Adipose tissue (tissue), 3 donors: ENCODE data around the gene DENND1A. TPM values are rescaled to one million over a fixed set of nuclear protein-coding genes. Genes with fewer than 3 reads are reported as not detected.

Experiments used
- H3K27ac ChIP-seq: one replicate; pipeline ENCODE4 v1.5.1; 2013; ENCODE audit warnings: low read depth, low read length
- WGBS, 3 donors: extraction: QIAGEN DNeasy Blood & Tissue Kit; methylation state at CpG; one replicate each; pipeline ENCODE4 v1.1.7; 2013; 5-methylcytosine and 5-hydroxymethylcytosine counted together
- polyA plus RNA-seq, 3 donors: library from polyadenylated mRNA; stranded (reverse); fragments of 200-250 nt; gene quantifications; one replicate each; pipeline ENCODE4 v1.2.3, GENCODE V29; 2013
- donor health status: healthy with polysubstance abuse.
- donor health status: Bipolar disorder and iron deficiency.
- donor health status: healthy.

DENND1A gene
- polyA plus RNA-seq, 3 donors: 3.3 to 12.9 (median 9.4) TPM

- H3K27ac ChIP-seq: no peak overlapping the region
- WGBS, 3 donors: 92 to 97% (median 96%) methylated on average over 5 of the region's 5 CpGs
Observed at GRCh38 chr9:123417289-123418051, 512.5 kb downstream of the DENND1A start.

- WGBS, 3 donors: 80 to 91% (median 90%) methylated on average over 8 of the region's 8 CpGs
- H3K27ac ChIP-seq: no peak overlapping the region
Observed at GRCh38 chr9:123416176-123416575, 513.8 kb downstream of the DENND1A start.

GRCh38 chr9:123414936-123415930, 514.7 kb downstream of the DENND1A start:
- WGBS, 3 donors: 77 to 86% (median 81%) methylated on average over 23 of the region's 23 CpGs
- H3K27ac ChIP-seq: no peak overlapping the region

- 90 to 94% (median 90%) methylated on average over 7 of the region's 7 CpGs for WGBS, 3 donors
Observed at GRCh38 chr9:123414204-123414603, 515.7 kb downstream of the DENND1A start.

GRCh38 chr9:123412171-123412820, 517.6 kb downstream of the DENND1A start:
- H3K27ac ChIP-seq: no peak overlapping the region
- 85 to 93% (median 90%) methylated on average over 18 of the region's 18 CpGs for WGBS, 3 donors

More at GRCh38 chr9:123414204-123414603, 515.7 kb downstream of the DENND1A start:
- no peak overlapping the region for H3K27ac ChIP-seq

- H3K27ac ChIP-seq: no peak overlapping the region
- WGBS, 3 donors: 95 to 98% (median 97%) methylated on average over 11 of the region's 11 CpGs
Observed at GRCh38 chr9:123411636-123412035, 518.3 kb downstream of the DENND1A start.

- no peak overlapping the region for H3K27ac ChIP-seq
- 95 to 97% (median 95%) methylated on average over 10 of the region's 10 CpGs for WGBS, 3 donors
Observed at GRCh38 chr9:123411191-123411590, 518.7 kb downstream of the DENND1A start.

- no peak overlapping the region for H3K27ac ChIP-seq
- WGBS, 3 donors: 85 to 96% (median 93%) methylated on average over 12 of the region's 12 CpGs
Observed at GRCh38 chr9:123410281-123410910, 519.5 kb downstream of the DENND1A start.

- H3K27ac ChIP-seq: no peak overlapping the region
- WGBS, 3 donors: 88 to 96% (median 95%) methylated on average over 10 of the region's 10 CpGs
Observed at GRCh38 chr9:123408313-123409262, 521.3 kb downstream of the DENND1A start.

- WGBS, 3 donors: 83 to 86% (median 84%) methylated on average over 19 to 20 of the region's 20 CpGs
- no peak overlapping the region for H3K27ac ChIP-seq
Observed at GRCh38 chr9:123407217-123407851, 522.6 kb downstream of the DENND1A start.

GRCh38 chr9:123406691-123407216, 523.2 kb downstream of the DENND1A start:
- 60 to 71% (median 69%) methylated on average over 11 to 13 of the region's 13 CpGs for WGBS, 3 donors
- H3K27ac ChIP-seq: no peak overlapping the region

- no peak overlapping the region for H3K27ac ChIP-seq
- WGBS, 3 donors: 81 to 86% (median 81%) methylated on average over 6 of the region's 6 CpGs
Observed at GRCh38 chr9:123406016-123406415, 523.9 kb downstream of the DENND1A start.

- WGBS, 3 donors: 93% methylated on average over 17 of the region's 17 CpGs
- no peak overlapping the region for H3K27ac ChIP-seq
Observed at GRCh38 chr9:123402981-123403509, 526.9 kb downstream of the DENND1A start.

- WGBS, 3 donors: 69 to 74% (median 73%) methylated on average over 9 of the region's 9 CpGs
Observed at GRCh38 chr9:123401879-123402513, 527.9 kb downstream of the DENND1A start.

GRCh38 chr9:123400926-123401503, 528.9 kb downstream of the DENND1A start:
- H3K27ac ChIP-seq: no peak overlapping the region
- WGBS, 3 donors: 73 to 86% (median 75%) methylated on average over 13 of the region's 13 CpGs

More at GRCh38 chr9:123401879-123402513, 527.9 kb downstream of the DENND1A start:
- H3K27ac ChIP-seq: no peak overlapping the region
